Activated CD4-positive, alpha-beta T cell treated with anti-CD3 and anti-CD28 coated beads, Interleukin-2, amount 50 U/mL, for 16 hours (primary cell): ENCODE measurements around the gene RNU4-1.

Source experiments
- DNase-seq: peaks from one replicate; pipeline ENCODE4 v3.0.0-alpha.2; 2020

RNU4-1 gene

DNA sequence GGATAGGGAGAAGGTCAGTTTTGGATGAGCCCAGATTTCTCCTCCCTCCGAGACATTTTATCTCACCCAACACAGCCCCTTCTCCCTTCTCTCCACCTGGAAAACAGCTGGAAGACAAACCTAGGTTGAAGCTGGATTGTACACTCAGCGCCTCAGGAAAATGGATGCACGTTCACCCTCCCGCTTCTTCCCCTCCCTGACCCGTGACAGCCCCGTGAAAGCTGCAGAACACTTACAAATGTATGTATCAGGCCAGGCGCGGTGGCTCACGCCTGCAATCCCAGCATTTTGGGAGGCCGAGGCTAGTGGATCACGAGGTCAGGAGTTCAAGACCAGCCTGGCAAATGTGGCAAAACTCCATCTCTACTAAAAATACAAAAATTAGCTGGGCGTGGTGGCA, 5.5 kb downstream of the RNU4-1 start:
- DNase-seq = no peak

DNA sequence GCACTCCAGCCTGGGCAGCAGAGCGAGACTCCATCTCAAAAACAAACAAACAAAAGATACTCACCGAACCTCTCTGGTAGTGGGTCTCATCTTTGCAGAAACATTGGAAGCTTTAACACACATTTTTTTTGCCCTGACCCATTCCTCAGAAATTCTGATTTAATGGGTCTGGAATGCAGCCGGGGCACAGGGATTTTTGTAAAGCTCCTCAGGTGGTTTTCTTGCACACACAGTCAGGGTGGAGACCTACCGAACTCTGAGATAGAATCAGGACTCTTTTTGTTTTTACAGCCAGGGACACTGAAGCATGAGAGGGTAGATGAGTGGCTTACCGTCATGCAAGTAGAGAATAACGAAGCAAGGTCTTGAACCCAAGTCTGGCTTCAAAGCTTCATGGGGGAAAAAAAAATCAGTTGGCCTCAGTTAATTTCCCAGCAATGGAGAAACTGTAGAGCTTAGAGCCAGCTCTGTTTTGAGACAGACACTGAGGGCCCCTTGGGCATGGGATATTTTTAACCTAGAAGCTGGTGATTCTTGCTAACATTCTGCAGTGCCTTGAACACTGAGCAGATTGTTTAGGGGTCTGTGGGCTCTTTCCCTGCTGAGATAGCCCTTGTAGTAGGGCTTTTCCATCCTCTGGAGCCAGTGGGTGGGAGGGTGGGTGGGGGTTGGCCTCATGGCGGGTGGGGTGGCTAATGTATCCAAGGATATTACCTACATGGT, 6.1 kb downstream of the RNU4-1 start:
- no peak for DNase-seq

DNA sequence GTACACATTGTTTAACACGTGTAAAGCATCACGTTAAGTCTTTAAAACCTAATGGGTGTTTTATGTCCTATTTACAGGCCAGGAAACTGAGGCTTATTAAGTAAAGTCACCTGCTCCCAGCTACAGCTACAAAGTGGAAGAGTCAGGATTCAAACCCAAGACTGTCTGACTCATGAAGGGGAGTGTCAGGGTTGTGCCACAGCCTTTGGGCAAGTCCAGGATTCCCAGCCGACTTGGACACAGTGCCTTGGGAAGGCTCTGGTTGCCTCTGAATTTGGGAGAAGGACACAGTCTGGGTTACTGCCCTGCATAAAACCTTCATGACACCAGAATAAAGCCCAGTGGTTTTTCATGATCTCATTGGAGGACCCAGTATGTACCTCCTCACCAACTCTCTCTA, 8.7 kb downstream of the RNU4-1 start:
- DNase-seq = no peak

DNA sequence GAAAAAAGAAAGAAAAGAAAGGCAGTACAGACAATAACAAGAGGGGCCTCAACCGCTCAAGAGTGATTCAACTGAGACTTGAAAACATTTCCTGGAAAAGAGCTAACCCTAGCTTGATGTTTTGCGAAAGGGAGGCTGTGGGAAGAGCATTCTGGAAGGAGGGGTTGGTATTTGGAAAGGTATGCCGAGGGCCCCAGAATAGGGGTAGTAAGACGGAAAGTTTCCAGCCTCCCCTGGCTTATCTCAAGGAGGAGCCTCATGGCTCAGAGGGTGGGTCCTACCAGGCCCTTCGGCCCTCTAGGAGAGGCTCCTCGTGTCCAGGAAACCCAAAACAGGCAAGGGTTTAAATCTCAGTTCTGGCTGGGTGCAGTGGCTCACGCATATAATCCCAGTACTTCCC, 9.7 kb downstream of the RNU4-1 start:
- DNase-seq = no peak

DNA sequence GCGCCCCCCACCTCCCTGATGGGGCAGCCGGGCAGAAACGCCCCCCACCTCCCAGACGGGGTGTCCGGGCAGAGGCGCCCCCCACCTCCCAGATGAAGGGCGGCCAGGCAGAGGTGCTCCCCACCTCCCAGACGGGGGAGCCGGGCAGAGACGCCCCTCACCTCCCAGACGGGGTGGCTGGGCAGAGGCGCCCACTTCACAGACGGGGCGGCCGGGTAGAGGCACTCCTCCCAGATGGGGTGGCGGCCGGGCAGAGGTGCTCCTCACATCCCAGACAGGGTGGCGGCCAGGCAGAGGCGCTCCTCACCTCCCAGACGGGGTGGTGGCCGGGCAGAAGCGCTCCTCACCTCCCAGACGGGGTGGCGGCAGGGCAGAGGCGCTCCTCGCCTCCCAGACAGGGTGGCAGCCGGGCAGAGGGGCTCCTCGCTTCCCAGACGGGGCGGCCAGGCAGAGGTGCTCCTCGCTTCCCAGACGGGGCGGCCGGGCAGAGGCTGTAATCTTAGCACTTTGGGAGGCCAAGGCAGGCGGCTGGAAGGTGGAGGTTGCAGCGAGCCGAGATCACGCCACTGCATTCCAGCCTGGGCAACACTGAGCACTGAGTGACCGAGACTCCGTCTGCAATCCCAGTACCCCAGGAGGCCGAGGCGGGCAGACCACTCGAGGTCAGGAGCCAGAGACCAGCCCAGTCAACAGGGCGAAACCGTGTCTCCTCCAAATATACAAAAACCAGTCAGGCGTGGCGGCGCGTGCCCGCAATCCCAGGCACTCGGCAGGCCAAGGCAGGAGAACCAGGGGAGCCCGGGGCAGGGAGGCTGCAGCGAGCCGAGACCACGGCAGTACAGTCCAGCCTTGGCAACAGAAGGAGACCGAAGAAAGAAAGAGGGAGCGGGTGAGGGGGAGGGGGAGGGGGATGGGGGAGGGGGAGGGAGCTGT, 14.6 kb downstream of the RNU4-1 start:
- no peak for DNase-seq

DNA sequence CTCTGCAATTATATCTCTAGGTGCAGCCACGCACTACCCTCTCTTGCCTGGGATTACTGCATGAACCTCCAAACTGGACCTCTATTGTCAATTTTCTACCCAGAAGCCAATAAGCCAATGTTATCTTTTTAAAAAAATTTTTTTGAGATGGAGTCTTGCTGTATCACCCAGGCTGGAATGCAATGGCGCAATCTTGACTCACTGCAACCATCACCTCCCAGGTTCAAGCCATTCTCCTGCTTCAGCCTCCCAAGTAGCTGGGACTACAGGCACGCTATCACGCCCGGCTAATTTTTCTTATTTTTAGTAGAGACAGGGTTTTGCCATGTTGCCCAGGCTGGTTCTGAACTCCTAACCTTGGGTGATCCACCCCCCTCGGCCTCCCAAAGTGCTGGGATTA, 16.3 kb downstream of the RNU4-1 start:
- no peak for DNase-seq

DNA sequence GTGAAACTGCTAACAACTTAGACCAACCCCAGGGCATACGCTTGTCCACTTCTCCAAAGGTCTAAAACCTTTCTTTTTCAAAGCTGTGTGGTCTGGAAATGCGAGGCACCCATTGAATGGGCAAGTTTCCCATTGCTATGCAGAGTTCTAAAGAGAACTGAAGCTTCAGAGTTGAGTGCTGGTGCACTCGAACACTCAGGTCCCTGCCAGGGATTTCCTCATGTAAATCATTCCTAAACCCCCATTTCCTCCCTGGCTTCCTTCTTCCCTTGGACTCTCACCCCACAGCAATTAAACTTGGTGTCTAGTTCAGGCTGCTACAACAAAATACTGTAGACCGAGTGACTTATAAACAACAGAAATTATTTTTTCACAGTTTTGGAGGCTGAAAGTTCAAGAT, 25.3 kb downstream of the RNU4-1 start:
- no peak for DNase-seq

DNA sequence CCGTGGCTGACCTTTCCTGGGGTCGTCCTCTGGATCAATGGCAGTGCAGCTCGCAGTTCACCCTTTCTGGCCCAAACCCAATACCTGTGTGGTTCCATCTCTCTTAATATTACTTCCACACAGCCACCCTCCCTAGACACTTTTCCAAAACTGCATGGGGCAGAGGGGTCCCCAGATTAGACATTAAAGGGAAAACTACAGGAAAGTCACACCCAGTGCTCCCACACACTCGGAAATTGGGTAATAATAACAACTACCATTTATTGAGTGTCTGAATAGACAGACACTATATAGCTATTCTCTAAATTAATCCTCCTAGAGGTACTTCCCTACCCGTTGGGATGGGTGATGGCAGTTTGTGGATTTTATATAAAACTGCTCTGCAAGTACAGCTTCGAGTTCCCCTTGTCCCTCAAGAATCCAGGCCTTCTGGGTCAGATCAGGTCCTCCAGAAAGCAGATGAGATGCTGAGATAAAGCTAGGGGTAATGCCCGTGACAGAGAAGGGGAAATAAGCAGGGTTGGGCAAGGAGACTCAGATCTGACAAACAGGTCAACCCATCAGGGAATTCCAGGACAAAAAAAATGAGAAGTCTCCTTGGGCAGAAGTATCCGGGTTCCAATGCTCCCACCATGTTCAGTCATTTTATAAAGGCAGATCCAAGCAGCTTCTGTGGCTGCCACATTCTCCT, 26.7 kb downstream of the RNU4-1 start:
- no peak for DNase-seq

DNA sequence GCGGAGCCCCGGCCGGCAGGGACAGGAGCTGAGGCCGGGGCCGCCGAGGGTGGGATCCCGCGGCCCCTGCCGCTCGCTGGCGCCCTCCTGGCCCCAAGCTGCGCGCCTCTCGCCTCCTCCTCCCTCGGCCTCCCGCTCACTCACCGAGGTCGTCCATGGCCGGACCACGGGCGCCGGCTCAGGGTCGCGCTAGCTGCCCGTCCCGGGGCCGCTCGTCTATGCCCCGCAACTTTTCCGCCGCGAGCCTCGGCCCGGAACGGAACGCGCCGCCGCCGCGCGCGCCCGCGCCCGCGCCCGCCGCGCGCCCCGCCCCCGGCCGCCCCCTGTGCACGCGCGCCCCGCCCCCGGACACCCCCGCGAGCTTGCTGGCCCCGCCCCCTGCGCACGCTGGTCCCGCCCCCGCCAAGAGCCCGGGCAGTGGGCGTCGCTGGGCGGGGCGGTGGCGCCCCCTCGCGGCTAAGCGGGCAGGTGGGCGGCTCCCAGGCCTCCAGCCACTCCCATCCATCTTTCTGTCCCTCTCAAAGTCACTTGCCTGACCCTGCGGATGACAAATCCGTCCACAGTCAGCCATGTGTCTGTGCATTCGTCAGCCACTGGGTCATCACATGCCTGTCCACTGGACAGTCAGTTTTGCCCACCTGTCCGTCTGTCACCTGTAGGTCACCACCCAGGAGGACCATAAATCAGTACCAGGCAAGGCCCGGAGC, 27.4 kb downstream of the RNU4-1 start, which contains the start of gene PXN:
TSS of gene PXN (minus strand) at position 258 of the 707 bp plus-strand sequence. CDS start at position 157, 101 bp downstream.
- DNase-seq = peak; percentile 90

DNA sequence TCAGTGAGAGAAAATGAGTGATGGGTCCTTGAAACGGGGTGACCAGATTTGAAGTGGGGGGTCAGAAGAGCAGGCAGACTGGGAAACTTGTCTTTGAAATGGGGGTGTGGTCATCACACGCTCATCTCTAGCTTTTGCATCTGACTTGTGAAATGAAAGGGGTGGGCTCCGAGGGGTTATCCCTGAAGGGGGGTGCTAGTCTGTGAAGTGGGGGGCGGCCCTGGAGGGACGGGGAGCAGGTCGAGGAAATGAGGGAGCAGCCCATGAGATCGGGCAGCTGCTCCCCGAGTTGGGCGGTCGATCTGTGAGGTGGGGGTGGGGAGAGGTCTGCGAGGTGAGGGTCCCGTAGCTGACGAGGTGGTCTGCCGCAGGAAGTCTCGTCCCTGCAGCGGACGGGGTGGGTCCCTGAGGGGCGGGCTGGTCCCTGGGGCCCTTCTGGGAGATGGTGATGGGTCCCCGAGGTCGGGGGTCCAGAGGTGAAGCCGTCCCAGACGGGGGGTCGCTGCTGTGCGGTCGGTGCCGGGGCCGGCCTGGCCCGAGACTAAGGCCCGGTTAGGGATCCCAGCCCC, 28.0 kb downstream of the RNU4-1 start:
- DNase-seq = no peak

DNA sequence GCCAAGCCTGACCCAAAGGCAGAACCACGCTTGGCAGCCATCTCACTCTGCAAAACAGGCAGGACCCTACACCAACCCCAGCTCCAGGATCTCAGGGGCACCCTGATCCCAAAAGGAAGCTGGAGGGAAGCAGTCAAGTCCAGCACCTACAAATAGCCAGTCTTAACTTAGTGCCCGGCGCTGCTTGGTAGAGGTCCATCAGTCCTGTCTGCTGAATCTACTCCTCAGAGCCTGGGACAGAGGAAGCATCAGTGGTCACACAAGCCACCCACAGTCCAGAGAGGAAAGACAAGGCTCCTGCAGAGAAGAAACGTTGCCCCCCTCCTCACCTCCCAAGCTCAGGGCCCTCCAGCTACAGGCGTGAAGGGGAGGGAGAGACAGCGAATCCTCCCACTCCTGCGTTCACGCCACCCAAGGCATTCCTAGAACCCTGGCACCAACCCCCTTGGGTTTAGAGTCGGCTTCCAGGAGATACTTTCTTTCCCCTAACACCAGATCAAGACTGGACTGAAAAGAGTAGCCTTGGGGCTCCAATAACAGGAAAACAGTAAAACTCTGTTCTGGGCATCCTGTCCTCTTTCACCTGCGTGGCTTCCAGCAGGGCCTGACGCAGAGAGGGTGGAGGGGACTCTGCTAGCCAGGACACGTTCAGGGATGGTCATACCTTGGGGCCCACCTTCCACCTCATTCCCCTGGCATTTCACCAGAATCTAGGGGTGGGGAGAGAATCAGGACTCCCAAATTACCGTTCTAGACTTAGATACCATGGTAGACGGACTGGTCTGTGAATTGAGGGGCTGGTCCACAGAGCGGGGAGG, 28.7 kb downstream of the RNU4-1 start:
- no peak for DNase-seq

DNA sequence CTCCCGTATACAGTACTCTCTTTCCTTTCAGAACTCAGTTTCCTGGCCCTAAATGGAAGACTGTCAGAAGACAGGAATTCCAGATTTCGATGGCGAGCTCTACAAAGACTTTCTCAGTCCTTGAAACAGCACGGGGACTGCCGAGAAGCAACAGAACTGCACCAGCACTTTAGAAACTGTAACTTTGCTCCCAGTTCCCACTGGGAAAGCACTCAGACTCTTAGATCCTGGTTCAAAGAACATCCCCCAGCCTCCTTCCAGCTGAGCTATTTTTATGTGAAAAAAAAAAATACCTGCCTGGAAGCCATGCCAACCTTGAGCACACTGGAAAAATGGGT, 29.3 kb downstream of the RNU4-1 start:
- DNase-seq = no peak

DNA sequence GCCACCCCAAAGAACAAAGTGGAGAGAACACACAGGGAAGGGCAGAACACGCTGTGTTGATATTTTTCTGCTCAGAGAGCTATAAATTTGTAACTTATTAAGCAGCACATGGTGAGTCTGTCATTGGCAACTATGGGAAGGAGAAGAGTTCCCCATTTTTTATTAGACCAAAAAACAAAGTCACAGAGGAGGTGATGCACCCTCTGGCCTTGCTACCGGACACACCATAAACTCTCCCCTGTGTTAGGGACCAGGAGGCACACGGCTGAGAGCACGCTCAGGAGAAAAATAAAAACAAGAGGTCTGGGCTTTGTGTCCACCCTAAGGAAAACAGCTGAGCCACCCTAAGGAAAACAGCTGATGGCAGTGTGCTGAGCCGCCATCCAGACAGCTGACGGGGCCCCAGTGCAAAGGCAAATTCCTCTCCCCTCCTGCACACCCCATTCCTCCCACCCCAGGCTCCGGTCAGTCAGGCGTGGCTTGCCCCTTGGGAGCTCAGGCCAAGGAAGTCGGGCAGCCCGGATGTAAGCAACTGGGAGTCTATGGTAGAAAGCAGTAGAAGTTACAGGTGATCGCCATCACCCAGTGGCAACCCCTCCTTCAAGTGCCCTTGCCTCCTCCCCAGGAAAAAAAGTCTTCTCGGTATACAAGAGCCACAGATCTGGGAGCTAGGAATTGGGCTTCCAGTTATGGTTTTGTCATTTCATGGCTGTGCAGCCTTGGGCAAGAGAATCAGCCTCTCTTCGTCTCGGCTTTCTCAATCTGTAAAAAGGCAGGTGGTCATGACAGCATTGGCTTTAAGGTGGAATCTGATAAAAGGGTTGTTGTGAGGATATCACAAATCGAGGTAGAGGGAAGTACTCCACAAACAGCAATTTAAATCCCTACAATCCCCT, 29.9 kb downstream of the RNU4-1 start:
- DNase-seq = no peak

DNA sequence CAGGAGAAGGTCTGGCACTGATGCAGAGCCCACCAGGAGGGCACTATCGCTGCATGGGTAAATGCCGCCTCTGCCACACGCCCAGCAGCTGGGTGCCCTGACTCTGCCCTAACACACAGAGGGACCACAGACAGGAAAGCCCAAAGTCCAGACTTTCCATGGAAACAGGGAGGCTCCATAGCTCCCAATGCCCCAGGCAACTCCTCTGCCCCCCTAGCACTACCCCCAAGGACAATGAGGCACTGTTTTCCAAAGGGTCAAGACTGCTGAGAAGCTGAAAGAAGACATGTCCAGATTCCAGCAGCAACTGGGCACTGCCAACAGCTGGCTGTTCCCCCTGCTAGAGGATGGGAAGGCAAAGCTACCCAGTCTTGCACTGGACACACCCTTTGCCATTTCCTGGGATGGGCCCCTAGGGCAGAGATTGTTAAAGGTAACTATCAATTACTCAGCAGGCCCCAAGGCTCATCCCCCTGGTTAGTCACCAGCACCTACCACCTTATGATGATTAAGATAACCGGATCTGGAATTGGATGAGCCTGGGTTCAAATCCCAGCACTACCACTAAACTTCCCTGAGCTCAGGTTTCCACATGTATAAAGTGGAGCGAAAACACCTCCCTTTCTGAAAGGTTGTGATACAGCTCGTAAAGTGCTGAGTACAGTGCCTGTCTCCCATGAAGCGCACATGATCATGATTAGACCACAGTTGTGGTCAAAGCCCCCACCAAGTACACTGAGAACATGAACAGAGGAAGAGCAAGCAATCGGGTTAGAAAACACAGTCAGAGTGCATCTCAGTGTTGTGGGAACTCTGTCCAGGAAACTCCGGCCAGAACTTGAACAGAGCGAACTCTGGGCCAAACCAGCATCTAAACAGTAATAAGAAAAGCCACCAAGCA, 30.8 kb downstream of the RNU4-1 start:
- no peak for DNase-seq

DNA sequence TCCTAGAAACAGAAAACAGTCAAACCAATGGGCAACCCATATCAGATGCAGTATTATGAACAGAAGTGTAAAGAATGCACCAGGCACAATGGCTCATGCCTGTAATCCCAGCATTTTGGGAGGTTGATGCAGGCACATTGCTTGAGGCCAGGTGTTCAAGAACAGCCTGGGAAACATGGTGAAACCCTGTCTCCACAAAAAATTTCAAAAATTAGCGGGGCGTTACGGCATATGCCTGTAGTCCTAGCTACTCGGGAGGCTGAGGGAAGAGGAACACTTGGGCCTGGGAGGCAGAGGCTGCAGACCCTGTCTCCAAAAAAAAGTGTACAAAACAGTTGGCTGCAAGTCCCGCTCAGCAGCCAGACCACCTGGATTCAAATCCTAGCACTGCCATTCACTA, 32.4 kb downstream of the RNU4-1 start:
- no peak for DNase-seq

DNA sequence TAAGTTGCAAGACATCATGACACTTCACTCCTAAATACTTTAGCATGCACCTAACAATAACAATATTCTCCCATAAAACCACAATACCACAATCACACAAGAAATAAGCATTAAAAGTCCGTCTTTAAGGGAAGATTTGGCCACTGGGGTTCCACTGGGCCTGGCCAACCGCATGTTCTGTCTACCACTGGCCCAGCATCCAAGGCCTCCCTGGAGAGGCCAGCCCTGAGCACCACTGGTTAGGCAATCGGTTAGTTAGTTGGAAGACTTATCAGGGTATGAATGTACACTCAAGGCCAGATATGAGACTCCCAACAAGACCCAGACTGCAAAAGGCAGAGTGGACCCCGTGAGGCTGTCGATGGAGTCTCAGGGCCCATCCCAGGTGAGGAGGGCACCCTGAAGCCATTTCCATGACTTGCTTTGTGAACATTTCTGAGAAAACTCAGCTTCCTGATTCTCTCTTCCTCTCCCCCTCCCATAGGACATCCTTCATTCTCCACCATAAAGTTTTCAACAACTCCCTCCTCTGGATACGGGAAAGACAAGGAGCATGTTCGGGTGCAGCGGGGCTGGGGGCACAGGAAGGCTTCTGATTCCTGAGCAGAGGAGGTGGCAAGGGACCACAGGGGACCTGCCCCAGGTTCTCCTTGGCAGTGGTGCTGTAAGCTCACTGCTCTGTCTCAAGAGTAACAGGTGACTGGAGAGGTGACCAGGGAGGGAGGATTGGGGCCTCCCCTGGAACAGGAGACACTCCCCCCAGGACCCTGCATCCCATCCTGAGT, 33.4 kb downstream of the RNU4-1 start:
- no peak for DNase-seq

DNA sequence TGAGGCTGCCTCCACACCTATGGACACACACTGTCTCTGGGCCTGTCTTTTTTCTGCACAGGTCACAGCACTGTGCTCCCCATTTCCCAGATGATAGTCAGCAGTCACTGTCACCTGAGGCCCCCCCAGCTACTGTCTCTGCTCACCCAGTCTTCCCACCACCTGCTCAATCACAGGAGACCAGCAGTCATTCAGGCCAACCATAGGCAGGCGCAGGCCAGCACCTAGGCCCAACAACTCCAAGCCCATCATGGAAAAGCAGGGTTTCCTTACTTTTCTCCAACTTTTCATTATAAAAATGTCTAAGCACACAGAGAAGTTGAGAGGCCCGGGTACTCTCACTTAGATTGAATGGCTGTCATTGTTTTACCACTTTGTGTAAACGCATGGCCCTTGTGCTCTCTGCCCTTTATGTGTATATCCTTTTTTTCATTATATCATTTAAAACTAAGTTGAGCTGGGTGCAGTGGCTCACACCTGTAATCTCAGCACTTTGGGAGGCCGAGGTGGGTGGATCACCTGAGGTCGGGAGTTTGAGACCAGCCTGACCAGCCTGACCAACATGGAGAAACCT, 34.6 kb downstream of the RNU4-1 start:
- DNase-seq = no peak
